Peyer's patch (tissue), 4 donors: ENCODE data around the gene ST6GALNAC4. TPM values are rescaled to one million over a fixed set of nuclear protein-coding genes. Genes with fewer than 3 reads are reported as not detected.
A peak's percentile ranks its signal among the peaks of the same experiment; 100 is the strongest.

Experiments
- DNase-seq, 3 donors: peaks; one replicate each; pipeline ENCODE4 v3.0.0-alpha.2; 2017 to 2019
- H3K27ac ChIP-seq, 4 donors: fragments of 200-600 bp; sonication (generic); one replicate each; pipeline ENCODE4 v1.5.1; 2016 to 2019
- H3K27me3 ChIP-seq, 2 donors: fragments of 200-600 bp; sonication (generic); one replicate each; pipeline ENCODE4 v1.5.1; 2019
- H3K36me3 ChIP-seq, 3 donors: fragments of 200-600 bp; sonication (generic); one replicate each; pipeline ENCODE4 v1.5.1; 2016 to 2019
- H3K4me1 ChIP-seq, 4 donors: fragments of 200-600 bp; sonication (generic); one replicate each; pipeline ENCODE4 v1.5.1; 2016 to 2019
- H3K4me3 ChIP-seq, 4 donors: fragments of 200-600 bp; sonication (generic); 1 replicate in 3 of 4; 2 replicates in 1 of 4; pipeline ENCODE4 v1.5.1; 2016 to 2019; ENCODE audit warnings: mild to moderate bottlenecking in 1 of 4
- H3K9me3 ChIP-seq, 4 donors: fragments of 200-600 bp; sonication (generic); one replicate each; pipeline ENCODE4 v1.5.1; 2016 to 2019; ENCODE audit warnings: mild to moderate bottlenecking in 1 of 4
- POLR2A ChIP-seq, 2 donors: fragments of 450-650 bp; IDR thresholded peaks; one replicate each; pipeline ENCODE4 v1.5.1; 2017; ENCODE audit warnings: antibody characterized with exemption in 2 of 2, mild to moderate bottlenecking in 2 of 2, moderate library complexity in 2 of 2
- total RNA-seq, 4 donors: library from RNA; depleted of rRNA; stranded (reverse); fragments of >200 nt; gene quantifications; one replicate each; pipeline ENCODE4 v1.1.0, GENCODE V29; 2016
- TF ChIP-seq, protein P1 (sequence below), 6 experiments: fragments of 450-650 bp in 4 of 6; fragments of 200-600 bp in 2 of 6; sonication (generic) in 1 of 6; IDR thresholded peaks; one replicate each; pipeline ENCODE4 v1.5.1; 2017 to 2019; ENCODE audit warnings: antibody characterized with exemption in 6 of 6, mild to moderate bottlenecking in 3 of 6, moderate library complexity in 1 of 6

Gene ST6GALNAC4
- total RNA-seq, 4 donors from 2014 or later: 39.9 to 119 (median 46.7) TPM

DNA sequence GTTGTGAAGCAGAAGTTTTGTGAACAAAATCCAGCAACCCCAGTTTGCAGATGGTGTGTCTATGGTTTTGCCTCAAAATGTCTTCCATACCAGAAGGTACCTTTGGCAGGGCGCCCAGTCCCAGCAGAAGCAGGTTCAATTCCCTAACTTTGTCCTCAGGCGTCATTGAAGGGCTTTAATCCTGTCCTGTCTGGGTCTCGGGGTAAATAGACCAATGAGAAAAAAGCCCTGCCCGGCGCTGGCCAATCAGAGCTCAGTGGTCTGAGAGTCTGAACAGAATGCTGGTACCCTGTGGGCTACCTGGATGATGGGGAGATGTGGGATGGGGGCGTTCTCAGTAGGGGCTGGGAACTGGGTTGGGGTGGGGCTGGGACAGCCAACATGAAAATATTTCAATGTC is 6.2 kb upstream of the ST6GALNAC4 start:
- Histone ChIP-seq H3K36me3 (no peaks in the 10 kb centered on the region), H3K9me3 (no peaks in the 10 kb centered on the region), H3K4me3 (no peak overlapping the region), H3K27me3 (peaks cover 0 to 10% of the 10 kb centered on the region in 2 donors), H3K4me1 (peaks cover 3 to 35% (median 28%) of the 10 kb centered on the region in 4 donors), H3K27ac (no peak overlapping the region)
- TF ChIP-seq POLR2A (IDR thresholded peaks at IDR 0.05): no peak
- TF ChIP-seq, protein P1, sequence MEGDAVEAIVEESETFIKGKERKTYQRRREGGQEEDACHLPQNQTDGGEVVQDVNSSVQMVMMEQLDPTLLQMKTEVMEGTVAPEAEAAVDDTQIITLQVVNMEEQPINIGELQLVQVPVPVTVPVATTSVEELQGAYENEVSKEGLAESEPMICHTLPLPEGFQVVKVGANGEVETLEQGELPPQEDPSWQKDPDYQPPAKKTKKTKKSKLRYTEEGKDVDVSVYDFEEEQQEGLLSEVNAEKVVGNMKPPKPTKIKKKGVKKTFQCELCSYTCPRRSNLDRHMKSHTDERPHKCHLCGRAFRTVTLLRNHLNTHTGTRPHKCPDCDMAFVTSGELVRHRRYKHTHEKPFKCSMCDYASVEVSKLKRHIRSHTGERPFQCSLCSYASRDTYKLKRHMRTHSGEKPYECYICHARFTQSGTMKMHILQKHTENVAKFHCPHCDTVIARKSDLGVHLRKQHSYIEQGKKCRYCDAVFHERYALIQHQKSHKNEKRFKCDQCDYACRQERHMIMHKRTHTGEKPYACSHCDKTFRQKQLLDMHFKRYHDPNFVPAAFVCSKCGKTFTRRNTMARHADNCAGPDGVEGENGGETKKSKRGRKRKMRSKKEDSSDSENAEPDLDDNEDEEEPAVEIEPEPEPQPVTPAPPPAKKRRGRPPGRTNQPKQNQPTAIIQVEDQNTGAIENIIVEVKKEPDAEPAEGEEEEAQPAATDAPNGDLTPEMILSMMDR (IDR thresholded peaks at IDR 0.05): no peak
- DNase-seq: no peak

DNA sequence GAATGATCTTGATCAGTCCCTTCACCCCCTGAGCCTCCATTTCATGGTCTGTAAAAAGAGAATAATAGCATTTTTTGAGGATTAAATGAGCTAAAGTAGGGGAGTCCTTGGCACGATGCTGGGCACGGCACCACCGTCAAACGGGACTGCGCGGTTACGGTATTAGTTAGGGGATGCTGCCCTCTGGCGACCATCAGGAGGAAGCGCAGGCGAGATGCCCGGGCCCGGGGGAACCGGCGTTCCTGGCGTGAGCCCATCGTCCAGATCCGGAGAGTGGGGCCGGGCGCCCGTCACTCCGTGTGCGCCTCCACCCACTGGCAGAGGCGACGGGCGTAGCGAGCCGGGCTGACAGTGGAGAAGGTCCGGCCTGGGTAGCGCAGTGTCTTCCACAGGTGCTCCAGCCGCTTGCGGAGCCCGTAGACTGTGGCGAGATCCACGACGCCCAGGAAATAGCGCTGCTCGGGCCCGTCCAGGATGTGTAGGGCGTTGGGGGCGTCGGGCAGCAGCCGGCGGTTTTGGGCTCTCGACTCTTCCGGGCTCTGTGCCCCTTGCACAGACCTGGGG is 4.8 kb upstream of the ST6GALNAC4 start:
- TF ChIP-seq POLR2A (IDR thresholded peaks at IDR 0.05): no peak
- TF ChIP-seq, protein P1 (IDR thresholded peaks at IDR 0.05): peak; percentile 95 to 96 (median 95)
- no peaks in the 10 kb centered on the region for H3K9me3 ChIP-seq

GRCh38 chr9:127920794-127921193 is 4.0 kb upstream of the ST6GALNAC4 start:
- Histone ChIP-seq H3K9me3 (no peaks in the 10 kb centered on the region), H3K36me3 (no peaks in the 10 kb centered on the region), H3K4me3 (no peak overlapping the region), H3K4me1 (peaks cover 3 to 40% (median 23%) of the 10 kb centered on the region in 4 donors), H3K27ac (no peak overlapping the region), H3K27me3 (no peaks in the 10 kb centered on the region)
- no peak for DNase-seq
- TF ChIP-seq, protein P1 (IDR thresholded peaks at IDR 0.05): no peak
- no peak for TF ChIP-seq POLR2A (IDR thresholded peaks at IDR 0.05)

More for the DNA sequence above, 4.8 kb upstream of the ST6GALNAC4 start:
- no peaks in the 10 kb centered on the region for H3K36me3 ChIP-seq
- H3K4me1 ChIP-seq: peaks cover 3 to 32% (median 20%) of the 10 kb centered on the region in 4 donors
- no peaks in the 10 kb centered on the region for H3K27me3 ChIP-seq
- H3K4me3 ChIP-seq: peak overlapping the region in 3 of 4 donors; percentile 27 to 36 (median 30)
- H3K27ac ChIP-seq: no peak overlapping the region
- peak; percentile 67 to 89 (median 79) for DNase-seq

- Histone ChIP-seq H3K4me1 (peaks cover 6 to 54% (median 36%) of the 10 kb centered on the region in 4 donors), H3K9me3 (no peaks in the 10 kb centered on the region), H3K36me3 (no peaks in the 10 kb centered on the region), H3K4me3 (no peak overlapping the region), H3K27ac (peak overlapping the region in 3 of 4 donors; percentile 14 to 74 (median 40)), H3K27me3 (no peaks in the 10 kb centered on the region)
- DNase-seq: peak in 2 of 3 donors; percentile 84 to 93
- TF ChIP-seq, protein P1 (IDR thresholded peaks at IDR 0.05): peak in 1 of 6 experiments; percentile 2
- peak in 1 of 2 donors; percentile 26 for TF ChIP-seq POLR2A (IDR thresholded peaks at IDR 0.05)
Observed at GRCh38 chr9:127919253-127919815, 2.5 kb upstream of the ST6GALNAC4 start.

- Histone ChIP-seq H3K27ac (peak overlapping the region; percentile 40 to 89 (median 58)), H3K4me3 (no peak overlapping the region), H3K36me3 (peaks cover 0 to 5% (median 0%) of the 10 kb centered on the region in 3 donors), H3K9me3 (no peaks in the 10 kb centered on the region), H3K27me3 (no peaks in the 10 kb centered on the region), H3K4me1 (peaks cover 6 to 58% (median 36%) of the 10 kb centered on the region in 4 donors)
- TF ChIP-seq, protein P1 (IDR thresholded peaks at IDR 0.05): no peak
- peak in 1 of 3 donors; percentile 61 for DNase-seq
Observed at GRCh38 chr9:127918183-127919107, 1.6 kb upstream of the ST6GALNAC4 start.
